ENCODE results near the gene TMCC1. TPM values are rescaled to one million over a fixed set of nuclear protein-coding genes. Genes with fewer than 3 reads are reported as not detected.

The TMCC1 gene
- total RNA-seq, 6 experiments from 2014 or later = 21.7 to 124 (median 25.2) TPM

- ATAC-seq = no peak
- Histone ChIP-seq H3K27me3 (no peaks in the 10 kb centered on the region), H3K4me3 (no peak overlapping the region), H3K27ac (peak overlapping the region in 2 of 3 donors; percentile 33 to 52), H3K36me3 (no peaks in the 10 kb centered on the region), H3K9me3 (no peaks in the 10 kb centered on the region), H3K4me1 (peaks cover 0 to 6% (median 2%) of the 10 kb centered on the region in 4 donors)
- WGBS (ENCODE audit: insufficient coverage, low coverage, low lambda C conversion rate, missing lambda C conversion rate) = 24% methylated on average over 3 of the region's 8 CpGs
- TF ChIP-seq, protein P1, sequence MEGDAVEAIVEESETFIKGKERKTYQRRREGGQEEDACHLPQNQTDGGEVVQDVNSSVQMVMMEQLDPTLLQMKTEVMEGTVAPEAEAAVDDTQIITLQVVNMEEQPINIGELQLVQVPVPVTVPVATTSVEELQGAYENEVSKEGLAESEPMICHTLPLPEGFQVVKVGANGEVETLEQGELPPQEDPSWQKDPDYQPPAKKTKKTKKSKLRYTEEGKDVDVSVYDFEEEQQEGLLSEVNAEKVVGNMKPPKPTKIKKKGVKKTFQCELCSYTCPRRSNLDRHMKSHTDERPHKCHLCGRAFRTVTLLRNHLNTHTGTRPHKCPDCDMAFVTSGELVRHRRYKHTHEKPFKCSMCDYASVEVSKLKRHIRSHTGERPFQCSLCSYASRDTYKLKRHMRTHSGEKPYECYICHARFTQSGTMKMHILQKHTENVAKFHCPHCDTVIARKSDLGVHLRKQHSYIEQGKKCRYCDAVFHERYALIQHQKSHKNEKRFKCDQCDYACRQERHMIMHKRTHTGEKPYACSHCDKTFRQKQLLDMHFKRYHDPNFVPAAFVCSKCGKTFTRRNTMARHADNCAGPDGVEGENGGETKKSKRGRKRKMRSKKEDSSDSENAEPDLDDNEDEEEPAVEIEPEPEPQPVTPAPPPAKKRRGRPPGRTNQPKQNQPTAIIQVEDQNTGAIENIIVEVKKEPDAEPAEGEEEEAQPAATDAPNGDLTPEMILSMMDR (IDR thresholded peaks at IDR 0.05) = no peak
- no peak for TF ChIP-seq POLR2A (IDR thresholded peaks at IDR 0.05)
- intact Hi-C loops (cut with DNase I) = loop anchor here (10.0 kb wide), 1 partner anchor 131 kb away; no protein-coding TSS in a partner anchor
- peak in 1 of 3 donors; percentile 24 for DNase-seq
Measured at GRCh38 chr3:129616291-129616690, 277.2 kb downstream of the TMCC1 start.

DNA sequence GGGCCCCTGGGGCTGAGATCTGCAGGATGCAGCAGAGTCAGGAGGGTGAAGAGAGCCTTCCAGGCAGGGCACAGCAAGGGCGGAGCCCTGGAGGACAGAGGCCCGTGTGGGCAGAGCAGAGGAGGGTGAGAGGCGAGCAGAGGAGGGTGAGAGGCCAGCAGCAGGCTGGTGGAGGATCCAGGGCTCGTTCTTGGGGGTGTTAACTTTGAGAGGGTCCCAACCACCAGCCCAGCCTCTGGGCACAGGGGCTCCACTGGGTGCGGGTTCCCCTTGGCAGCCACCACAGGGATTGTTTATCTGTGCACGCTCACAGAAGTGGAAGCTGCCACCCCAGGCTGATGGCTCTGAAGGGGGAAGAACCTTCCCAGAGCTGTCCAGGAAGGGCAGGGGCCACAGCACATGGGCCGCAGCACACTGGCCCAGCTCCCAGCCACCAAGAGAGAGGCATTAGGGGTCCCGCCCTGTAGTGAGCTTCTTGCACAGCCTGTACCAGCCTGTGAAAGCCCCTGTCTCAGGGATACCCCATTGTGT lies 277.7 kb downstream of the TMCC1 start:
- Histone ChIP-seq H3K4me3 (no peak overlapping the region), H3K4me1 (peaks cover 0 to 6% (median 2%) of the 10 kb centered on the region in 4 donors), H3K9me3 (no peaks in the 10 kb centered on the region), H3K36me3 (no peaks in the 10 kb centered on the region), H3K27ac (peak overlapping the region in 2 of 3 donors; percentile 33 to 52), H3K27me3 (no peaks in the 10 kb centered on the region)
- DNase-seq = peak in 2 of 3 donors; percentile 45 to 62
- 80% methylated on average over 1 of the region's 8 CpGs for WGBS (ENCODE audit: insufficient coverage, low coverage, low lambda C conversion rate, missing lambda C conversion rate)
- intact Hi-C loops (cut with DNase I) = loop anchor here (10.0 kb wide), 1 partner anchor 131 kb away; no protein-coding TSS in a partner anchor
- peak; percentile 17 to 58 (median 40) for ATAC-seq
- TF ChIP-seq, protein P1 (IDR thresholded peaks at IDR 0.05) = no peak

DNA sequence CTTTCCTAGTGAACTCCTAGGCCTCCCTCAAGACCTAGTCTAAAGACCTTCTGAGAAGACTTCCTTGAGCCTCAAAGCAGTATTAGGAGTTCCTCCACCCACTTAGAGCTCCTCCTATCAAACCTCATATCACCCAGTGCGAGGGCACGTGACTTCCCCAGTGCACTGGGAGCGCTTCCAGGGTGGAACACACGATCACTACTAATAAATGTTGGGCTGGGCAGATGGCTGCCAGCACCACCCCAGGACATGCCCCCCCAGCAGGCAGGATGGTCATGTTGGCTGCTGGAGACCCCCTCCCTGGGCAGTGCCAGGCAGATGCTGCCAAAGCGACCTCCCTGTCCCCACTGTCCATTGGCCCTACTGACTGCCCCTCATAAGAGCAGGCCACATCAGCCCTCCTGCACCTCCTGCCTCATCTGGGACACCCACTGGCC lies 278.6 kb downstream of the TMCC1 start:
- H3K4me1 ChIP-seq = peaks cover 0 to 6% (median 2%) of the 10 kb centered on the region in 4 donors

DNA sequence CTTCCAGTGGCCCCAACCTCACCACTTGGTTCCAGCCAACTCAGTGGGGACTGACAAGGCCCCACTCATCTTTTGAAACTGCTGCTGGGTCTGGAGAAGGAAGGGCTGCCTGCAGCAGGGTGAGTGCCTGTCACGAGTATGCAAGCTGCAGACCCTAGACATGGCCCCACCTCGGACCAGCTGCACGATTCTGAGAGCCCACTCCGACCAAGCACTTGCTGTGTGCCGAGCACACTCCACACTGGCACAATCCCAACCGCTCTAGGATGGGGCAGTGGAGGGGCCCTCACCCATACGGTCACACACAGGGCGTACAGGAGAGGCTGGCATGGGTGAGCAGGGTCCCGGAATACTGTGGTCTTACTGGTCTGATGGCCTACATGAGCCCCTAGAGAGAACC lies 279.1 kb downstream of the TMCC1 start:
- no peak for TF ChIP-seq POLR2A (IDR thresholded peaks at IDR 0.05)
- TF ChIP-seq, protein P1 (IDR thresholded peaks at IDR 0.05) = no peak
- WGBS (ENCODE audit: insufficient coverage, low coverage, low lambda C conversion rate, missing lambda C conversion rate) = 92% methylated on average over 2 of the region's 9 CpGs
- H3K9me3 ChIP-seq = no peaks in the 10 kb centered on the region
- DNase-seq (peak in 1 of 3 donors; percentile 23), ATAC-seq (no peak)
- H3K27ac ChIP-seq = no peak overlapping the region
- H3K4me1 ChIP-seq = peaks cover 0 to 2% (median 2%) of the 10 kb centered on the region in 4 donors
- intact Hi-C loops (cut with DNase I) = loop anchor here (10.0 kb wide), 1 partner anchor 130 kb away; no protein-coding TSS in a partner anchor
- H3K36me3 ChIP-seq = no peaks in the 10 kb centered on the region
- H3K4me3 ChIP-seq = no peak overlapping the region
- H3K27me3 ChIP-seq = no peaks in the 10 kb centered on the region

More for the DNA sequence above, 278.6 kb downstream of the TMCC1 start:
- 34% methylated on average over 4 of the region's 5 CpGs for WGBS (ENCODE audit: insufficient coverage, low coverage, low lambda C conversion rate, missing lambda C conversion rate)
- Histone ChIP-seq H3K27me3 (no peaks in the 10 kb centered on the region), H3K4me3 (no peak overlapping the region), H3K9me3 (no peaks in the 10 kb centered on the region), H3K36me3 (no peaks in the 10 kb centered on the region), H3K27ac (no peak overlapping the region)
- TF ChIP-seq POLR2A (IDR thresholded peaks at IDR 0.05) = no peak
- TF ChIP-seq, protein P1 (IDR thresholded peaks at IDR 0.05) = no peak
- ATAC-seq (peak; percentile 29 to 61 (median 44)), DNase-seq (peak in 2 of 3 donors; percentile 52 to 56)
- intact Hi-C loops (cut with DNase I) = loop anchor here (10.0 kb wide), 1 partner anchor 130 kb away; no protein-coding TSS in a partner anchor

Data from right lobe of liver (tissue), 6 donors.